Measurements from ENCODE around the gene ZSWIM3. TPM values are rescaled to one million over a fixed set of nuclear protein-coding genes. Genes with fewer than 3 reads are reported as not detected.

The ZSWIM3 gene
- total and polyA plus RNA-seq, 2 of the 13 experiments (the other 11 are each of a cell fraction or from before 2014, with no cell fraction given) = 5.2 to 5.8 TPM

DNA sequence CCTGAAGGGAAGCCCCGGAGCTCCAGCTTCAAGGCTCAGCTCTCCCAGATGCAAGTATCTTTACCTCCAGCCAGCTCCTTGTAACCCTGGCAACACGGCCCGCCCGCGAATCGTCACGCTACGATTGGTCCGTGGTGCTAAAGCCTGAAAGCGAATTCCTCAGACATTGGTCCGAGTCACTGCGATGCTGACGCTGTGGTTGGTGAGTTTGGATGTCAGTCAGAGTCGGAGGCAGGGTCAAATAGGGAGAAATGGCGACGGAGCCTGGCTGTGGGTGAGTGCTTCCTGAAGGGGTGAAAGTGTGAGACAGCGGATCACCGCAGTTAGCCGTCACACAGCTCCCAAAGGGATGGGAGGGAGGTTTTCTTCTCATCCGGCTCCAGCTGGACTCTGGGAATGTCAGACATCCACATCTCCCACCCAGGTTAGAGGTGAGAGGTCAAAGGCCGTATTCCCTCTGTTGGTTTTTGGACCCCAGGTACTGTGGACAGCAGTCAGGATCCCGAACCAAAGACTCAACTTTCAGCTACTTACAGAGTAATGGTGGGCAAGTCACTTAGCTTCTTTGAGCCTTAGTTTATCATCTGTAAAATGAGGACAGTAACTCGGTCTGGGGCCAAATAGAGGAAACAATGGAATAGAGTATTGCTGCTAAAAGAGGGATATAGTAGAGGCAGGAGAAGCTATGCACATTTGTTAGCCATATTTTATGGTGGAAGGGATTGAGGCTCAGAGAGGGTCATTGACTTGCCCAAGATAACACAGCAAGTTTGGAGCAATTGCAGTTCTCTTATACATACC, 23.8 kb downstream of the ZSWIM3 start, which contains the start of gene ZSWIM1 (continued):
- TF ChIP-seq, protein P1, sequence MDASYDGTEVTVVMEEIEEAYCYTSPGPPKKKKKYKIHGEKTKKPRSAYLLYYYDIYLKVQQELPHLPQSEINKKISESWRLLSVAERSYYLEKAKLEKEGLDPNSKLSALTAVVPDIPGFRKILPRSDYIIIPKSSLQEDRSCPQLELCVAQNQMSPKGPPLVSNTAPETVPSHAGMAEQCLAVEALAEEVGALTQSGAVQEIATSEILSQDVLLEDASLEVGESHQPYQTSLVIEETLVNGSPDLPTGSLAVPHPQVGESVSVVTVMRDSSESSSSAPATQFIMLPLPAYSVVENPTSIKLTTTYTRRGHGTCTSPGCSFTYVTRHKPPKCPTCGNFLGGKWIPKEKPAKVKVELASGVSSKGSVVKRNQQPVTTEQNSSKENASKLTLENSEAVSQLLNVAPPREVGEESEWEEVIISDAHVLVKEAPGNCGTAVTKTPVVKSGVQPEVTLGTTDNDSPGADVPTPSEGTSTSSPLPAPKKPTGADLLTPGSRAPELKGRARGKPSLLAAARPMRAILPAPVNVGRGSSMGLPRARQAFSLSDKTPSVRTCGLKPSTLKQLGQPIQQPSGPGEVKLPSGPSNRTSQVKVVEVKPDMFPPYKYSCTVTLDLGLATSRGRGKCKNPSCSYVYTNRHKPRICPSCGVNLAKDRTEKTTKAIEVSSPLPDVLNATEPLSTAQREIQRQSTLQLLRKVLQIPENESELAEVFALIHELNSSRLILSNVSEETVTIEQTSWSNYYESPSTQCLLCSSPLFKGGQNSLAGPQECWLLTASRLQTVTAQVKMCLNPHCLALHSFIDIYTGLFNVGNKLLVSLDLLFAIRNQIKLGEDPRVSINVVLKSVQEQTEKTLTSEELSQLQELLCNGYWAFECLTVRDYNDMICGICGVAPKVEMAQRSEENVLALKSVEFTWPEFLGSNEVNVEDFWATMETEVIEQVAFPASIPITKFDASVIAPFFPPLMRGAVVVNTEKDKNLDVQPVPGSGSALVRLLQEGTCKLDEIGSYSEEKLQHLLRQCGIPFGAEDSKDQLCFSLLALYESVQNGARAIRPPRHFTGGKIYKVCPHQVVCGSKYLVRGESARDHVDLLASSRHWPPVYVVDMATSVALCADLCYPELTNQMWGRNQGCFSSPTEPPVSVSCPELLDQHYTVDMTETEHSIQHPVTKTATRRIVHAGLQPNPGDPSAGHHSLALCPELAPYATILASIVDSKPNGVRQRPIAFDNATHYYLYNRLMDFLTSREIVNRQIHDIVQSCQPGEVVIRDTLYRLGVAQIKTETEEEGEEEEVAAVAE (CRISPR knock-in tag; IDR thresholded peaks at IDR 0.05; ENCODE audit: borderline replicate concordance) = peak; percentile 85; the same call in 1 of the 2 replicates
- TF ChIP-seq KLF13 (CRISPR knock-in tag; IDR thresholded peaks at IDR 0.05) = peak; percentile 74; the same call in 1 of the 2 replicates
- TF ChIP-seq ZNF670 (CRISPR knock-in tag; IDR thresholded peaks at IDR 0.05; ENCODE audit: borderline replicate concordance) = no peak
- TF ChIP-seq GFI1 (CRISPR knock-in tag; IDR thresholded peaks at IDR 0.05; ENCODE audit: borderline replicate concordance) = no peak
- TF ChIP-seq, protein P2, sequence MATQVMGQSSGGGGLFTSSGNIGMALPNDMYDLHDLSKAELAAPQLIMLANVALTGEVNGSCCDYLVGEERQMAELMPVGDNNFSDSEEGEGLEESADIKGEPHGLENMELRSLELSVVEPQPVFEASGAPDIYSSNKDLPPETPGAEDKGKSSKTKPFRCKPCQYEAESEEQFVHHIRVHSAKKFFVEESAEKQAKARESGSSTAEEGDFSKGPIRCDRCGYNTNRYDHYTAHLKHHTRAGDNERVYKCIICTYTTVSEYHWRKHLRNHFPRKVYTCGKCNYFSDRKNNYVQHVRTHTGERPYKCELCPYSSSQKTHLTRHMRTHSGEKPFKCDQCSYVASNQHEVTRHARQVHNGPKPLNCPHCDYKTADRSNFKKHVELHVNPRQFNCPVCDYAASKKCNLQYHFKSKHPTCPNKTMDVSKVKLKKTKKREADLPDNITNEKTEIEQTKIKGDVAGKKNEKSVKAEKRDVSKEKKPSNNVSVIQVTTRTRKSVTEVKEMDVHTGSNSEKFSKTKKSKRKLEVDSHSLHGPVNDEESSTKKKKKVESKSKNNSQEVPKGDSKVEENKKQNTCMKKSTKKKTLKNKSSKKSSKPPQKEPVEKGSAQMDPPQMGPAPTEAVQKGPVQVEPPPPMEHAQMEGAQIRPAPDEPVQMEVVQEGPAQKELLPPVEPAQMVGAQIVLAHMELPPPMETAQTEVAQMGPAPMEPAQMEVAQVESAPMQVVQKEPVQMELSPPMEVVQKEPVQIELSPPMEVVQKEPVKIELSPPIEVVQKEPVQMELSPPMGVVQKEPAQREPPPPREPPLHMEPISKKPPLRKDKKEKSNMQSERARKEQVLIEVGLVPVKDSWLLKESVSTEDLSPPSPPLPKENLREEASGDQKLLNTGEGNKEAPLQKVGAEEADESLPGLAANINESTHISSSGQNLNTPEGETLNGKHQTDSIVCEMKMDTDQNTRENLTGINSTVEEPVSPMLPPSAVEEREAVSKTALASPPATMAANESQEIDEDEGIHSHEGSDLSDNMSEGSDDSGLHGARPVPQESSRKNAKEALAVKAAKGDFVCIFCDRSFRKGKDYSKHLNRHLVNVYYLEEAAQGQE (IDR thresholded peaks at IDR 0.05; ENCODE audit: borderline replicate concordance in 1 of 2, low read depth in 1 of 2, low read length in 2 of 2) = peak in 1 of 2 experiments; percentile 84; a peak in 2 of 4 replicates
- peak; percentile 48; the same call in 1 of the 2 replicates for TF ChIP-seq ARNT2 (CRISPR knock-in tag; IDR thresholded peaks at IDR 0.05; ENCODE audit: low read depth)
- TF ChIP-seq, protein P3, sequence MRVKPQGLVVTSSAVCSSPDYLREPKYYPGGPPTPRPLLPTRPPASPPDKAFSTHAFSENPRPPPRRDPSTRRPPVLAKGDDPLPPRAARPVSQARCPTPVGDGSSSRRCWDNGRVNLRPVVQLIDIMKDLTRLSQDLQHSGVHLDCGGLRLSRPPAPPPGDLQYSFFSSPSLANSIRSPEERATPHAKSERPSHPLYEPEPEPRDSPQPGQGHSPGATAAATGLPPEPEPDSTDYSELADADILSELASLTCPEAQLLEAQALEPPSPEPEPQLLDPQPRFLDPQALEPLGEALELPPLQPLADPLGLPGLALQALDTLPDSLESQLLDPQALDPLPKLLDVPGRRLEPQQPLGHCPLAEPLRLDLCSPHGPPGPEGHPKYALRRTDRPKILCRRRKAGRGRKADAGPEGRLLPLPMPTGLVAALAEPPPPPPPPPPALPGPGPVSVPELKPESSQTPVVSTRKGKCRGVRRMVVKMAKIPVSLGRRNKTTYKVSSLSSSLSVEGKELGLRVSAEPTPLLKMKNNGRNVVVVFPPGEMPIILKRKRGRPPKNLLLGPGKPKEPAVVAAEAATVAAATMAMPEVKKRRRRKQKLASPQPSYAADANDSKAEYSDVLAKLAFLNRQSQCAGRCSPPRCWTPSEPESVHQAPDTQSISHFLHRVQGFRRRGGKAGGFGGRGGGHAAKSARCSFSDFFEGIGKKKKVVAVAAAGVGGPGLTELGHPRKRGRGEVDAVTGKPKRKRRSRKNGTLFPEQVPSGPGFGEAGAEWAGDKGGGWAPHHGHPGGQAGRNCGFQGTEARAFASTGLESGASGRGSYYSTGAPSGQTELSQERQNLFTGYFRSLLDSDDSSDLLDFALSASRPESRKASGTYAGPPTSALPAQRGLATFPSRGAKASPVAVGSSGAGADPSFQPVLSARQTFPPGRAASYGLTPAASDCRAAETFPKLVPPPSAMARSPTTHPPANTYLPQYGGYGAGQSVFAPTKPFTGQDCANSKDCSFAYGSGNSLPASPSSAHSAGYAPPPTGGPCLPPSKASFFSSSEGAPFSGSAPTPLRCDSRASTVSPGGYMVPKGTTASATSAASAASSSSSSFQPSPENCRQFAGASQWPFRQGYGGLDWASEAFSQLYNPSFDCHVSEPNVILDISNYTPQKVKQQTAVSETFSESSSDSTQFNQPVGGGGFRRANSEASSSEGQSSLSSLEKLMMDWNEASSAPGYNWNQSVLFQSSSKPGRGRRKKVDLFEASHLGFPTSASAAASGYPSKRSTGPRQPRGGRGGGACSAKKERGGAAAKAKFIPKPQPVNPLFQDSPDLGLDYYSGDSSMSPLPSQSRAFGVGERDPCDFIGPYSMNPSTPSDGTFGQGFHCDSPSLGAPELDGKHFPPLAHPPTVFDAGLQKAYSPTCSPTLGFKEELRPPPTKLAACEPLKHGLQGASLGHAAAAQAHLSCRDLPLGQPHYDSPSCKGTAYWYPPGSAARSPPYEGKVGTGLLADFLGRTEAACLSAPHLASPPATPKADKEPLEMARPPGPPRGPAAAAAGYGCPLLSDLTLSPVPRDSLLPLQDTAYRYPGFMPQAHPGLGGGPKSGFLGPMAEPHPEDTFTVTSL (CRISPR knock-in tag; IDR thresholded peaks at IDR 0.05; ENCODE audit: borderline replicate concordance) = no peak
- TF ChIP-seq ZNF619 (CRISPR knock-in tag; IDR thresholded peaks at IDR 0.05) = peak; percentile 92; the same call in 1 of the 2 replicates
- no peak for TF ChIP-seq ZNF253 (CRISPR knock-in tag; IDR thresholded peaks at IDR 0.05; ENCODE audit: borderline replicate concordance)

Measured in HepG2 (cell line).